HL-60/S4 treated with phorbol 12-myristate 13-acetate at 8.2 ng/mL for 4 days and 3 days (cell line): ENCODE measurements around the gene SLC5A1.
"Not testable (repeated sequence)": the region's sequence is repeated elsewhere in the genome, so short reads cannot be mapped to it uniquely, and the experiment has no call there.

Experiments used
- in situ Hi-C: fragments of 300-500 bp; cut with MboI; formaldehyde crosslinking; loops from 2 replicates; pipeline ENCODE4 v1.15.0; 2022; ENCODE audit warnings: low sequenced_read_pairs

The SLC5A1 gene

GRCh38 chr22:32083814-32084213 is 40.8 kb downstream of the SLC5A1 start:
- in situ Hi-C loops, result no loop called here

GRCh38 chr22:32088084-32088483 is 45.0 kb downstream of the SLC5A1 start:
- in situ Hi-C loops, result no loop called here

- in situ Hi-C loops, result no loop called here
These were observed 54.0 kb downstream of the SLC5A1 start for GRCh38 chr22:32097018-32097417.

- in situ Hi-C loops, result no loop called here
These were observed 54.9 kb downstream of the SLC5A1 start for GRCh38 chr22:32097881-32098499.

- in situ Hi-C loops, result no loop called here
These were observed 57.6 kb downstream of the SLC5A1 start for GRCh38 chr22:32100711-32101110.

DNA sequence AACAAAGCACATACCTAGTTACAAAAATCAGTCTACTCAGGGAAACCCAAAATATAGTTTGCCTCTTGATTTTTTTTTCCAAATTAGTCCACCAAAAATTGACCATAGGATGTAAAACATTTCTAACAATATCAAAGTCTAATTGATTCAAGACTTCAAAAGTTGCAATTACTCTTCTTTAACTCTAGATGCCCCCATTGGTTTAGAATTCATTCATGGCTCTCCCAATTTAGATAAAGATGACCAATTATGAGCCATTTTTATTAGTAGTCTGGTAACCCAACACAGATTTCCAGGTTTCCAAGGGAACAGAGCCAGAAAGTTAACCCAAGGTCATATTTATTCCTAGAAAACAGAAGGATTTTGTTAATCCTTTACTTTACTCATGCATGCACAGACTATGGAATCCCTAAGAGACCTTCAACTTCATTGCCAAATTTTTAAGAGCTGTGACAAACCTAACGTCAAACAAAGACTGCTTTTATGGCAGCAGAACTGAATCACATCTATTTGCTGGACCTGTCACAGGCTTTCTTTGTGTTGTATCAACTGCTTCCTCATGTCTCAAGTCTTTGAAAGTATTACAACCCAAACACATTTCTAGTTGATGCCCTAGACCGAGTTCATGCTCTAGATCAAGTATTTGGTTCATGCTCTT is 60.7 kb downstream of the SLC5A1 start:
- in situ Hi-C loops, result no loop called here

GRCh38 chr22:32106930-32107329 is 63.9 kb downstream of the SLC5A1 start:
- in situ Hi-C loops, result no loop called here

DNA sequence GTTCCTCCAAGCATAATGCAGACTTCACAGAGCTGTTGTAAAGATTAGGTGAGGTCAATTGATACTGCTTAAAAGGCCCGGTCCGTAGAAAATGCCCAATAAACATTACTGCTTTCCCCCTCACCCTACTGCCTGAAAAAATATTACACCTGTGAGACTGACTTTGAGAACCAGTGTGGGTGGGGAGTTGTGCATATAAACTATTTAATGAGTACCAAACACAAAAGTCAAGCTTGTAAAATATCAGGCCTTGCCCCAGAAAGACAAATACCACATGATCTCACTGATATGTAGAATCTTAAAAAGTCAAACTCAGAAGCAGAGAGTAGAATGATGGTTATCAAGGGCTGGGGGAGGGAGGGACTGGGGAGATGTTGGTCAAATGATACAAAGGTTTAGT is 69.3 kb downstream of the SLC5A1 start:
- in situ Hi-C loops, result no loop called here

GRCh38 chr22:32119568-32120235 is 76.6 kb downstream of the SLC5A1 start:
- in situ Hi-C loops, result no loop called here

DNA sequence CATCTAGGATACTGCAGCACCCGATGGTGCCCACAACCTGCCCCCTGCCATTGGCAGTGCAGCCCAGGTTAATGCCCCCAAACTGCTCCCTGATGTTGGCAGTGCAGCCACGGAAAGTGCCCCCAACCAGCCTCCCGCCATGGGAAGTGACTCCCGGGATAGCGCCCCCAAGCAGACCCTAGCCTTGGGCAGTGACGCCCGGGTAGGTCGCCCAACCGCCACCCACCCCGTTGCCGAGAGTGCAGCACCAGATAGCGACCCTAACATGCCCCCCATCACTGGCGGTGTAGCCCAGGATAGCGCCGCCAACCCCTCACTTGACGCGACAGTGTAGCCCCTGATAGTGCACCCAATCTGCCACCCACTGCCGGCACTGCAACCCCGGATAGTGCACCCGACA is 77.5 kb downstream of the SLC5A1 start:
- in situ Hi-C loops, result no loop called here

DNA sequence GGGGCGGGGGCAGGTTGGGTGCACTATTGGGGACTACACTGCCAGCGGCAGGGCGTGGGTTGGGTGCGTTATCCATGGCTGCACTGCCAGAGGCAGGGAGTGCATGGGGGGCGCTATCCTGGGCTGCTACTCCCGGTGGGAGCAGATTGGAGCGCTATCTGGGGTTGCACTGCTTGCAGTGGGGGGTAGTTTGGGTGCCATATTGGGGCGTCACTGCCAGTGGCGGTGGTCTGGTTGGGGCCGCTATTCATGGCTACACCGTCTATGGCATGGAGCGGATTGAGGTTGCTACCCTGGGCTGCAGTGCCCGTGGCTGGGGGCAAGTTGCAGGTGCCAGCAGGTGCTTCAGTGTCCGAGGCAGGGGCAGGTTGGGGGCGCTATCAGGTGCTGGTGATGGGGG is 79.8 kb downstream of the SLC5A1 start:
- in situ Hi-C loops, result no loop called here

- in situ Hi-C loops, result no loop called here
These were observed 80.6 kb downstream of the SLC5A1 start for GRCh38 chr22:32123657-32124056.

DNA sequence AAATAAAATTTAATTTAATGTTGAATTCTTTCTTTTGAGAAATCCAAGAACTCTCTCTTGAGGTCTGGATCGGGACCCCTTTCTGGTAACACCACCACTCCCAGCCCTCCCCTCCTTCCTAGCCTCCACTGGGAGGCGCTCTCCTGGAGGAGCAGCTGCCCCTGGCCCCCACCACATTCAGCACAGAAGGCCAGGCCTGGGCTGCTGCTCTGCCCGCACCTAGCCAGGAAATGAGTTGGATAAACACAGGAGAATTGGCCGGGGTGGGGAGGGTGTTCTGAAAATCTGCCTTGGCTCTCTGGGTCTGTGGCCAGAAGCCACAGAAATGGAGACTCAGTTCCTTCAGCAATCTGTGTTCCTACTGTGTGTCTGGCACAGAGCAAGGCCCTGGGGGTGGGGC is 84.8 kb downstream of the SLC5A1 start:
- in situ Hi-C loops, result no loop called here

GRCh38 chr22:32130464-32130863 is 87.4 kb downstream of the SLC5A1 start:
- in situ Hi-C loops, result no loop called here

DNA sequence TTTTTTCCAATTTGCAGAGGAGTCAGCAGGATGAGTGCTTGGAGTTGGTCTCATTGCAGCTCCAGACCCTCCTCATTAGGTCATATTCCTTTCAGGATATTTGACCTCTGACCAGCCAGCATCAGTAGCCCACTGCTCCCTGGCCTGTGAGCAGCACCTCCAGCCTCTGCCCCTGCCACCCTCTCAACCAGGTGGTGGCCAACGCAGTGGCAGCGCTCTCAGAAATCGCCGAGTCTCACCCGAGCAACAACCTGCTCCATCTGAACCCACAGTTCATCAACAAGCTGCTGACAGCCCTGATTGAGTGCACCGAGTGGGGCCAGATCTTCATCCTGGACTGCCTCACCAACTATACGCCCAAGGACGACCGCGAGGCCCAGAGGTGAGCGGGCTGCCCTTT is 89.1 kb downstream of the SLC5A1 start:
- in situ Hi-C loops, result no loop called here

DNA sequence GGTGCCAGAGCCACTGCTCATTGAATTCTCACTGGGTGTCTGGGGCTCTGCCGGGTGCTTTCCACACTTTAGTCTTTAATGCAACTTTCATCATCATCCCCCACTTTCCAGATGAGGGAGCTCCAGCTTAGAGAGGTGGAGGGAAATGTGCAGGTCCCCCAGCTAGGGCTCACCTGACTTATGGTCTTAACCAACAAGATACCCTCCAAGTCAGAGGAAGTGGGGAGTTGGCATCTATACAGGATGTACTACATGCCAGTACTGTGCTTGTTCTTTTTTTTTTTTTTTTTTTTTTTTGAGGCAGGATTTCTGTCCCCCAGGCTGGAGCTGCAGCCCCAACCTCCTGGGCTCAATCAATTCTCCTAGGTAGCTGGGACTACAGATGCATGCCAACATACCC is 89.7 kb downstream of the SLC5A1 start:
- in situ Hi-C loops, result no loop called here

GRCh38 chr22:32134796-32135195 is 91.7 kb downstream of the SLC5A1 start:
- in situ Hi-C loops, result not testable (repeated sequence)

DNA sequence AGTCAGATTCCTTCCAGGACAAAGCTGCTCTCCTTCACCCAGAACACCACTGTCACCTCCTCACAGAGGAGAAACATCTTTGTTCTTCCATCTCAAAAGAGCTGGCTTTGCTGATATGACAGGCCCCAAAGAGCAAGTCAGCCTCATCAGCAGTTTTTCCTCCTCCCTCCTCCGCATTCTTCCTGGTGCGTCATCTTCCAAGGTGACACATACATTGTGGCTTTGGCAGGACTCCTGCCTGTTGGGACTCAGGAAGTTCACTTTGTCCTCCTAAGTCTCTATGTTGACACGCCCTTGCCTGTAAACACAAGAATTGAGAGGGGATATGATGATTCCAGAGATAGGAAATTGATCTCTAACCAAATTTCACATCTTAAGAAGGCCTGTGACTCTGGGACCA is 92.9 kb downstream of the SLC5A1 start:
- in situ Hi-C loops, result not testable (repeated sequence)

GRCh38 chr22:32136881-32137280 is 93.8 kb downstream of the SLC5A1 start:
- in situ Hi-C loops, result not testable (repeated sequence)

DNA sequence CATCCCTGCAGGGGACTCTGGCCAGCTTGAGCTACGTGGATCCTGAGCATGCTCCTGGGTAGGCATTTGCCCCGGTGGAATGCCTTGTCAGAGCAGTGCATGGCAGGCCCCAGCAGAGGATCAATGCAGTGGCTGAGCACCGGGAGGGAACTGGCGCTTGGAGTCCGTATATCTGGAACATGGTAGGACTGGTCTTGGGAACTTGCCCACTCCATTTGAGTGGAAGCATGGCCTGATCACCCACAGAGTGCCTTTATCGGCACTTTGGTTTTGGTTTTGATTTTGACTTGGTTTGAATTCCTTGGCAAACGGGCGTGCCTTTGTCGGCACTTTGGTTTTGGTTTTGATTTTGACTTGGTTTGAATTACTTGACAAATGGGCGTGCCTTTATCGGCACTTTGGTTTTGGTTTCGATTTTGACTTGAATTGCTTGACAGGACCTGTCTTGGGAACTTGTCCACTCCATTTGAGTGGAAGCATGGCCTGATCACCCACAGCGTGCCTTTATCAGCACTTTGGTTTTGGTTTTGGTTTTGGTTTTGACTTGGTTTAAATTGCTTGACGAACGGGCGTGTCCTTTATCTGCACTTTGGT is 94.8 kb downstream of the SLC5A1 start:
- in situ Hi-C loops, result not testable (repeated sequence)

- in situ Hi-C loops, result not testable (repeated sequence)
These were observed 95.5 kb downstream of the SLC5A1 start for GRCh38 chr22:32138576-32138975.

GRCh38 chr22:32140688-32141087 is 97.6 kb downstream of the SLC5A1 start:
- in situ Hi-C loops, result not testable (repeated sequence)
